ENCODE measurements around the gene HSPD1. TPM values are rescaled to one million over a fixed set of nuclear protein-coding genes. Genes with fewer than 3 reads are reported as not detected.

HSPD1 gene
- total RNA-seq, 4 donors from 2014 or later, result 75.9 to 149 (median 108) TPM

DNA sequence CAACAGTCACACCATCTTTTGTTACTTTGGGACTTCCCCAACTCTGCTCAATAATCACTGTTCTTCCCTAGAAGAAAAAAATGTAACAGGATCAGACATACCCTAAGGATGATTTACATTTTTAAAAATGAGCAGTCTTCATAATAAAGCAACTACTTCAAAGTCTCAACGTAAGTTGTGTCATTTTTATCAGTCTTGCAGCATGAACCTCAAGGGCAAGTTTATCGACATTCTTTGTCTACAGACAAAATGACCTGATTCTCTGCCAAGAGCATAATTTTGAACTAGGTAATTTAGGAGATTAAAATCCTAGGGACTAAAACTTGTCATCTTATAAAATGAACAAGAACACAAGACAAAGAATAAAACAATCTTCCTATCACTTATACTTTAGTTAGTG is 2.3 kb downstream of the HSPD1 start:
- intact Hi-C loops (cut with DNase I; ENCODE audit: low total_unique reads) (no loop called here), in situ Hi-C loops (cut with MboI; ENCODE audit: low pct_ligation_motif_present in 1 of 4, low pct_unique_long_range_greater_than_20kb in 1 of 4, low sequenced_read_pairs in 3 of 4) (loop anchor here in 1 of 4 donors (10.0 kb wide), 1 partner anchor 63 kb away; the partner anchor contains the start of gene SF3B1)
- Histone ChIP-seq H3K4me1 (peaks cover 17 to 50% (median 39%) of the 10 kb centered on the region in 4 donors), H3K9me3 (no peaks in the 10 kb centered on the region), H3K27me3 (no peaks in the 10 kb centered on the region), H3K4me3 (no peak overlapping the region), H3K36me3 (peaks cover 0 to 46% (median 17%) of the 10 kb centered on the region in 4 donors), H3K27ac (peak overlapping the region in 1 of 4 donors; percentile 99)
- 28 to 32% methylated on average over 2 of the region's 2 CpGs for WGBS, 2 donors (ENCODE audit: low coverage in 1 of 2)
- TF ChIP-seq POLR2AphosphoS5 (IDR thresholded peaks at IDR 0.05), result no peak
- TF ChIP-seq POLR2A (IDR thresholded peaks at IDR 0.05), result no peak
- TF ChIP-seq, protein P1, sequence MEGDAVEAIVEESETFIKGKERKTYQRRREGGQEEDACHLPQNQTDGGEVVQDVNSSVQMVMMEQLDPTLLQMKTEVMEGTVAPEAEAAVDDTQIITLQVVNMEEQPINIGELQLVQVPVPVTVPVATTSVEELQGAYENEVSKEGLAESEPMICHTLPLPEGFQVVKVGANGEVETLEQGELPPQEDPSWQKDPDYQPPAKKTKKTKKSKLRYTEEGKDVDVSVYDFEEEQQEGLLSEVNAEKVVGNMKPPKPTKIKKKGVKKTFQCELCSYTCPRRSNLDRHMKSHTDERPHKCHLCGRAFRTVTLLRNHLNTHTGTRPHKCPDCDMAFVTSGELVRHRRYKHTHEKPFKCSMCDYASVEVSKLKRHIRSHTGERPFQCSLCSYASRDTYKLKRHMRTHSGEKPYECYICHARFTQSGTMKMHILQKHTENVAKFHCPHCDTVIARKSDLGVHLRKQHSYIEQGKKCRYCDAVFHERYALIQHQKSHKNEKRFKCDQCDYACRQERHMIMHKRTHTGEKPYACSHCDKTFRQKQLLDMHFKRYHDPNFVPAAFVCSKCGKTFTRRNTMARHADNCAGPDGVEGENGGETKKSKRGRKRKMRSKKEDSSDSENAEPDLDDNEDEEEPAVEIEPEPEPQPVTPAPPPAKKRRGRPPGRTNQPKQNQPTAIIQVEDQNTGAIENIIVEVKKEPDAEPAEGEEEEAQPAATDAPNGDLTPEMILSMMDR (IDR thresholded peaks at IDR 0.05), result no peak
- TF ChIP-seq EP300 (IDR thresholded peaks at IDR 0.05; ENCODE audit: low read depth), result no peak
- no peak for DNase-seq

DNA sequence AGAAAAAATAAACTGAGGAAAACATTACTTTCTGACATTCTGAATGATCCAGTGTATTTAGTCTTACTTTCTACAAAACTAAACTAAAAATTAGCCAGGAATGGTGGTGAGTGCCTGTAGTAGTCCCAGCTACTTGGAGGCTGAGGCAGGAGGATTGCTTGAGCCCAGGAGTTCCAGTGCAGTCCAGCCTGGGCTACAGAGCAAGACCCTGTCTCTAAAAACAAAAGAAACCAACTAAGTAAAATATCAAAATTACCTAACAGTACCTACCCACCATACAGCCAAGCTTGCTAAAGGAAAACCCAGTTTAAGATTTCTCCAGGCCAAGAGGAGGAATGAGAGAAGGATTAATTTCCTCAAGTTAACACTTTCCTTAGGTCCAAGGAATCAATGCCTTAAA is 2.9 kb downstream of the HSPD1 start:
- intact Hi-C loops (cut with DNase I; ENCODE audit: low total_unique reads), result no loop called here
- in situ Hi-C loops (cut with MboI; ENCODE audit: low pct_ligation_motif_present in 1 of 4, low pct_unique_long_range_greater_than_20kb in 1 of 4, low sequenced_read_pairs in 3 of 4), result loop anchor here in 1 of 4 donors (10.0 kb wide), 1 partner anchor 62 kb away; the partner anchor contains the start of gene SF3B1
- H3K36me3 ChIP-seq, result peaks cover 0 to 52% (median 20%) of the 10 kb centered on the region in 4 donors

DNA sequence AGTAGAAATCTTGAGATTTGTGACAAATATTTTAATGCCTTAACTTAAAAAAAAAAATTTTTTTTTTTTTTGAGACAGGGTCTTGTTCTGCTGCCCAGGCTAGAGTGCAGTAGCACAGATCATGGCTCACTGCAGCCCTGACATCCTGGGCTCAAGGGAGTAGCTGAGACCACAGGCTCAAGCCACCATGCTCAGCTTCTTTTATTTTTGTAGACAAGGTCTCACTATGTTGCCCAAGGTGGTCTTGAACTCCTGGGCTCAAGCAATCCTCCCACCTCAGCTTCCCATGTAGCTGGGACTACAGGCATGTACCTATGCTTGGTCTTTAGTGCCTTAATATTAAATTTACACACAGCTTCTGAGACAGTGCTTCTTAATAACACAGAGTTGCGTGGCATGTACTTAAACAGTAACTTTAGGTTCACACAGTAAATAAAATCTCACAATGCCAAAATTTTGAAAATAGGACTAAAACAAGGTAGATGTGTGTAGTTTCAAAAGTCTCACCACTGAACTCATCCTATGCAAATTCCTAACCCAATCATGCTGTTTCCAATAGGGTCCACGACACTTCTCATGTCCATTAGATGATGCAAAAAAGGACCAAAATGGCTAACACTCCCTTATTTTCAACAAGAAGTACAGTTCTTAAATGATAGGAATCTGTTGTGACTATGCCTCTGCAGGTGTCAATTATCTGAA is 4.1 kb downstream of the HSPD1 start:
- H3K9me3 ChIP-seq, result no peaks in the 10 kb centered on the region
- TF ChIP-seq, protein P1 (IDR thresholded peaks at IDR 0.05), result no peak
- no peak overlapping the region for H3K27ac ChIP-seq
- intact Hi-C loops (cut with DNase I; ENCODE audit: low total_unique reads), result no loop called here
- WGBS, 2 donors (ENCODE audit: low coverage in 1 of 2), result 82 to 84% methylated on average over 2 of the region's 2 CpGs
- H3K27me3 ChIP-seq, result no peaks in the 10 kb centered on the region
- DNase-seq, result no peak
- peaks cover 0 to 62% (median 25%) of the 10 kb centered on the region in 4 donors for H3K36me3 ChIP-seq
- peaks cover 10 to 36% (median 25%) of the 10 kb centered on the region in 4 donors for H3K4me1 ChIP-seq
- in situ Hi-C loops (cut with MboI; ENCODE audit: low pct_ligation_motif_present in 1 of 4, low pct_unique_long_range_greater_than_20kb in 1 of 4, low sequenced_read_pairs in 3 of 4), result loop anchor here in 1 of 4 donors (10.0 kb wide), 1 partner anchor 61 kb away; the partner anchor contains the start of gene SF3B1
- H3K4me3 ChIP-seq, result no peak overlapping the region

More for the DNA sequence above, 2.9 kb downstream of the HSPD1 start:
- Histone ChIP-seq H3K4me3 (no peak overlapping the region), H3K9me3 (no peaks in the 10 kb centered on the region), H3K4me1 (peaks cover 11 to 43% (median 32%) of the 10 kb centered on the region in 4 donors), H3K27me3 (no peaks in the 10 kb centered on the region), H3K27ac (no peak overlapping the region)
- DNase-seq, result no peak
- TF ChIP-seq POLR2AphosphoS5 (IDR thresholded peaks at IDR 0.05), result no peak
- TF ChIP-seq POLR2A (IDR thresholded peaks at IDR 0.05), result no peak
- TF ChIP-seq EP300 (IDR thresholded peaks at IDR 0.05; ENCODE audit: low read depth), result no peak
- TF ChIP-seq, protein P1 (IDR thresholded peaks at IDR 0.05), result no peak

DNA sequence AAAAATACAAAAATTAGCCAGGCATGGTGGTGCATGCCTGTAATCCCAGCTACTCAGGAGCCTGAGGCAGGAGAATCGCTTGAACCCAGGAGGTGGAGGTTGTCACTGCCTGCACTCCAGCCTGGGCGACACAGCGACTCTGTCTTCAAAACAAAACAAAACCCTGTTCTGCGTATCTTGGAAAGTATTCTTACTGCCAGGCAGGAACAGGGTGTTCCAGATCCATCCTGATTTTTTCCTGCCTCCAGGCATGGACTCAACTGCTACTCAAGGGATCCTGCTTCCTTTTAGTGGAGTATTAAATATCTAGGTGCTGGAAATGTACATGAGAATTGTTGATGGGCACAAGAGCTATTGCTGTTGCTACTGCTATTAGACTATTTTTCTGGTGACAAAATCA is 12.3 kb downstream of the HSPD1 start:
- H3K4me3 ChIP-seq, result no peak overlapping the region
- in situ Hi-C loops (cut with MboI; ENCODE audit: low pct_ligation_motif_present in 1 of 4, low pct_unique_long_range_greater_than_20kb in 1 of 4, low sequenced_read_pairs in 3 of 4), result no loop called here
- peaks cover 0 to 62% (median 27%) of the 10 kb centered on the region in 4 donors for H3K36me3 ChIP-seq
- no peak for DNase-seq
- intact Hi-C loops (cut with DNase I; ENCODE audit: low total_unique reads), result no loop called here
- H3K9me3 ChIP-seq, result peaks cover 6 to 15% of the 10 kb centered on the region in 2 donors
- no peak for TF ChIP-seq POLR2A (IDR thresholded peaks at IDR 0.05)
- TF ChIP-seq, protein P1 (IDR thresholded peaks at IDR 0.05), result no peak
- no peak for TF ChIP-seq POLR2AphosphoS5 (IDR thresholded peaks at IDR 0.05)
- no peak for TF ChIP-seq EP300 (IDR thresholded peaks at IDR 0.05; ENCODE audit: low read depth)
- H3K27me3 ChIP-seq, result no peaks in the 10 kb centered on the region
- H3K4me1 ChIP-seq, result no peaks in the 10 kb centered on the region
- 90 to 98% methylated on average over 4 of the region's 4 CpGs for WGBS, 2 donors (ENCODE audit: low coverage in 1 of 2)
- H3K27ac ChIP-seq, result no peak overlapping the region
